K562 (cell line): ENCODE results near the gene NPAS3. TPM values are rescaled to one million over a fixed set of nuclear protein-coding genes. Genes with fewer than 3 reads are reported as not detected.

Experiments used
- ATAC-seq: fragments of 200-7000 bp; cut with Tn5 transposase; 3 replicates; pipeline ENCODE4 v1.9.1; 2020; ENCODE audit warnings: moderate library complexity
- BruUV-seq: library from RNA; stranded (reverse); fragments of 400-500 nt; replicated peaks from 2 replicates; lab custom pipeline; 2021; lab: Mats Ljungman, UMichigan
- CTCF ChIA-PET: fragments of 300-600 bp; formaldehyde crosslinking; extraction: SDS; loops from one replicate; lab custom pipeline; 2021; ENCODE audit warnings: low intra/inter-chr PET ratio; lab: Yijun Ruan, JAX
- POLR2A ChIA-PET: fragments of 300-600, 350-650 bp; sonication (Branson Sonifier 250); formaldehyde crosslinking; extraction: SDS; loops from one replicate; lab custom pipeline; 2021; ENCODE audit warnings: antibody characterized with exemption, inconsistent platforms; lab: Yijun Ruan, JAX
- DNase-seq, 4 experiments: peaks; one replicate each; pipeline versions ENCODE4 v3.0.0 to v3.0.0-alpha.2; 2011 to 2018; ENCODE audit warnings: low spot score in 3 of 4, mixed read lengths in 3 of 4; ENCODE audit errors: extremely low read depth in 1 of 4
- FAIRE-seq: peaks from 2 replicates; lab custom pipeline; 2011; peaks lifted over from hg19 to GRCh38; lab: Jason Lieb, UNC
- H2AFZ ChIP-seq: 2 replicates; pipeline ENCODE4 v1.6.0; 2011; ENCODE audit warnings: low read depth, low read length, control low read depth, inconsistent platforms
- H3K27ac ChIP-seq: fragments of 200-600 bp; 3 replicates; pipeline ENCODE4 v1.8.0; 2011; ENCODE audit warnings: low read depth, mild to moderate bottlenecking, control low read depth, inconsistent platforms, low read length, moderate library complexity, mixed read lengths; ENCODE audit errors: extremely low read depth
- H3K27me3 ChIP-seq, 2 experiments: fragments of 300-600 bp in 1 of 2; 2 replicates in 1 of 2; 3 replicates in 1 of 2; pipeline versions ENCODE4 v1.6.0 to v1.8.0; 2011; ENCODE audit warnings: inconsistent platforms in 2 of 2, low read length in 2 of 2, mild to moderate bottlenecking in 1 of 2, mixed read lengths in 1 of 2, moderate library complexity in 1 of 2; ENCODE audit not compliant: control insufficient read depth in 2 of 2, insufficient read depth in 2 of 2
- H3K36me3 ChIP-seq: fragments of 300-600 bp; 3 replicates; pipeline ENCODE4 v1.8.0; 2011; ENCODE audit warnings: mild to moderate bottlenecking, low read length, inconsistent platforms; ENCODE audit not compliant: control insufficient read depth, insufficient read depth
- H3K4me1 ChIP-seq, 2 experiments: fragments of 200-600 bp in 1 of 2; replicated peaks in 1 of 2; 2 replicates in 1 of 2; 3 replicates in 1 of 2; pipeline versions ENCODE4 v1.5.1 to v1.8.0; 2011; ENCODE audit warnings: inconsistent platforms in 2 of 2, low read length in 2 of 2, mild to moderate bottlenecking in 1 of 2, mixed read lengths in 1 of 2, moderate library complexity in 1 of 2; ENCODE audit not compliant: control insufficient read depth in 2 of 2, insufficient read depth in 2 of 2
- H3K4me2 ChIP-seq: 2 replicates; pipeline ENCODE4 v1.6.1; 2011; ENCODE audit warnings: low read length, control low read depth, inconsistent platforms, mixed read lengths; ENCODE audit not compliant: insufficient read depth
- H3K4me3 ChIP-seq: fragments of 200-600 bp; sonication (generic), shearing (Covaris generic); 2 replicates; pipeline ENCODE4 v1.5.1; 2016; ENCODE audit warnings: control low read depth, inconsistent platforms
- H3K79me2 ChIP-seq: fragments of 200-600 bp; 3 replicates; pipeline ENCODE4 v1.8.0; 2011; ENCODE audit warnings: low read length, inconsistent platforms; ENCODE audit not compliant: control insufficient read depth, insufficient read depth
- H3K9ac ChIP-seq, 2 experiments: 2 replicates each; pipeline versions ENCODE4 v1.6.0 to v1.6.1; 2011; ENCODE audit warnings: low read depth in 2 of 2, low read length in 2 of 2, control low read depth in 1 of 2, inconsistent platforms in 1 of 2, mild to moderate bottlenecking in 1 of 2, mixed read lengths in 1 of 2; ENCODE audit not compliant: insufficient read depth in 1 of 2
- H3K9me1 ChIP-seq: one replicate; pipeline ENCODE4 v1.6.0; 2011; ENCODE audit warnings: inconsistent platforms, mild to moderate bottlenecking, low read length, moderate library complexity; ENCODE audit not compliant: control insufficient read depth, insufficient read depth
- H3K9me3 ChIP-seq: replicated peaks from 2 replicates; pipeline ENCODE4 v1.5.1; 2011; ENCODE audit warnings: low read depth, low read length, inconsistent platforms; ENCODE audit not compliant: control insufficient read depth, insufficient read depth
- H4K20me1 ChIP-seq: replicated peaks from 2 replicates; pipeline ENCODE4 v1.6.1; 2011; ENCODE audit warnings: low read length, inconsistent platforms, mixed read lengths; ENCODE audit not compliant: control insufficient read depth, insufficient read depth
- NFE2L1 ChIP-seq: fragments of 450-650 bp; IDR thresholded peaks from 2 replicates; pipeline ENCODE4 v1.6.1; 2016; ENCODE audit warnings: missing genetic modification characterization, low read depth, mild to moderate bottlenecking, missing compliant biosample characterization, moderate library complexity, borderline replicate concordance
- NRF1 ChIP-seq, 2 experiments: fragments of 450-650 bp; IDR thresholded peaks in 1 of 2; conservative IDR thresholded peaks in 1 of 2; 2 replicates each; pipeline ENCODE4 v1.6.1; 2014; ENCODE audit warnings: mild to moderate bottlenecking in 2 of 2
- SIN3A ChIP-seq, 2 experiments: fragments of 150-350 bp in 1 of 2; IDR thresholded peaks; 2 replicates each; pipeline ENCODE4 v1.6.1; 2011 to 2016; ENCODE audit warnings: borderline replicate concordance in 2 of 2, low read depth in 2 of 2, low read length in 2 of 2, mild to moderate bottlenecking in 2 of 2, moderate library complexity in 2 of 2; ENCODE audit not compliant: control insufficient read depth in 1 of 2
- ZC3H8 ChIP-seq: fragments of 450-650 bp; IDR thresholded peaks from 2 replicates; pipeline ENCODE4 v1.6.1; 2017
- ZNF184 ChIP-seq: sonication (generic); formaldehyde crosslinking; IDR thresholded peaks from 2 replicates; pipeline ENCODE4 v1.5.0; 2020; ENCODE audit warnings: missing genetic modification reagents
- ZNF274 ChIP-seq: IDR thresholded peaks from 2 replicates; pipeline ENCODE4 v1.6.1; 2011; ENCODE audit warnings: low read depth, mild to moderate bottlenecking, low read length, moderate library complexity, borderline replicate concordance
- ZNF764 ChIP-seq: fragments of 250-450 bp; sonication (Bioruptor Pico); IDR thresholded peaks from 2 replicates; pipeline ENCODE4 v1.4.0; 2020; ENCODE audit warnings: low read depth, mild to moderate bottlenecking, moderate library complexity
- ZSCAN32 ChIP-seq: fragments of 450-650 bp; formaldehyde crosslinking; IDR thresholded peaks from 2 replicates; pipeline ENCODE4 v1.4.0; 2020; ENCODE audit warnings: mild to moderate bottlenecking, moderate library complexity
- WGBS: fragments of 100-300 bp; shearing (Covaris generic); methylation state at CpG from one replicate; pipeline ENCODE4 v1.1.6; 2016; ENCODE audit warnings: low coverage, mixed read lengths; ENCODE audit not compliant: insufficient coverage; ENCODE audit errors: missing lambda C conversion rate; 5-methylcytosine and 5-hydroxymethylcytosine counted together
- in situ Hi-C: fragments of 300-500 bp; cut with MboI; formaldehyde crosslinking; loops from 4 replicates; pipeline ENCODE4 v1.15.0; 2018; ENCODE audit warnings: inconsistent platforms, mixed read lengths
- intact Hi-C: fragments of 100-400 bp; cut with micrococcal nuclease; formaldehyde crosslinking; loops from 2 replicates; pipeline ENCODE4 v1.14.2; 2022
- polyA plus RNA-seq, 8 experiments: library from polyadenylated mRNA; depleted of rRNA in 4 of 8; stranded (reverse) in 5 of 8; unstranded in 3 of 8; fragments of >200 nt; fragmentation: Nextera tagmentation in 2 of 8; fragmentation: Illumina TruSeq in 1 of 8; extraction: Ambion mirVana in 2 of 8; extraction: Trizol in 1 of 8; gene quantifications; 2 replicates each; pipeline versions ENCODE4 v1.2.1 to v1.2.3, GENCODE V29; 2011 to 2014; ENCODE audit warnings: inconsistent platforms in 1 of 8, missing spikeins in 1 of 8
- total RNA-seq, 7 experiments: library from RNA; depleted of rRNA in 6 of 7; stranded (reverse); fragments of >200 nt in 6 of 7; fragmentation: Illumina TruSeq in 2 of 7; extraction: Trizol in 2 of 7; gene quantifications; 2 replicates each; pipeline versions ENCODE4 v1.2.1 to v1.2.3, GENCODE V29; 2011 to 2021; ENCODE audit warnings: low replicate concordance in 1 of 7
- TF ChIP-seq, protein P1 (sequence below): fragments of 150-350 bp; IDR thresholded peaks from 2 replicates; pipeline ENCODE4 v1.6.1; 2014; ENCODE audit warnings: low read depth, mild to moderate bottlenecking, low read length, borderline replicate concordance
- TF ChIP-seq, protein P2 (sequence below): fragments of 250-450 bp; sonication (Bioruptor Pico); IDR thresholded peaks from 2 replicates; pipeline ENCODE4 v1.4.0; 2020
- TF ChIP-seq, protein P3 (sequence below), 2 experiments: IDR thresholded peaks in 1 of 2; conservative IDR thresholded peaks in 1 of 2; 2 replicates each; pipeline ENCODE4 v1.6.1; 2016; ENCODE audit warnings: low read depth in 2 of 2, mild to moderate bottlenecking in 1 of 2, missing compliant biosample characterization in 1 of 2, missing genetic modification characterization in 1 of 2, moderate library complexity in 1 of 2

The NPAS3 gene
- total and polyA plus RNA-seq, 9 of the 15 experiments (the other 6 are each of a cell fraction or from before 2014, with no cell fraction given) = 0.04 TPM; not detected in 8

DNA sequence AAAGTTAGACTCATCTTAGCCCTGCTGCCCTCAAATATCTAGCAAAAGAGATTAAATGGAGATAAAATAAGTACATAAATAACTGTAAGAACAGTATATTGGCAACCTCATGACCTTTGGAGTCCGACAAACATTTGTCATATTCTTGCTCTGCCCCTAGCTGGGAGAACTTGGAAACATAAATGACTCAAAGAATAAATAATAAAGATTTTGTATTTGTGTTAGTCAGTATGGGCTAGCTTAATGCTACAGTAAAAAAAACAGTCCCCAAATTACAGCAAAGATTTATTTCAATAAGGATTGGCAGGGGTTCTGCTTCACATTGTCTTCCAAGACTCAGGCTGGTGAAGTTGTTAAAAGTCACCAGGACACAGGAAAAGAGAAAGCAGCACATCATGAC, 791.5 kb downstream of the NPAS3 start:
- DNase-seq (no peak), FAIRE-seq (no peak), ATAC-seq (no peak)
- ChIA-PET POLR2A (no interaction called here), CTCF (no interaction called here)
- H3K79me2 ChIP-seq = no peaks in the 10 kb centered on the region
- no peak overlapping the region for H3K27ac ChIP-seq
- no peak overlapping the region for H3K4me2 ChIP-seq
- no TSS peak for BruUV-seq
- 0% methylated on average over 1 of the region's 1 CpG for WGBS
- intact Hi-C loops (no loop called here), in situ Hi-C loops (no loop called here)
- no peaks in the 10 kb centered on the region for H3K9me3 ChIP-seq
- no peak overlapping the region for H3K9ac ChIP-seq
- peaks cover 0 to 9% of the 10 kb centered on the region in 2 experiments; a peak in 2 of 5 replicates for H3K27me3 ChIP-seq
- H2AFZ ChIP-seq = no peak overlapping the region
- H3K9me1 ChIP-seq = no peaks in the 10 kb centered on the region
- no peak overlapping the region for H3K4me3 ChIP-seq
- H4K20me1 ChIP-seq = no peaks in the 10 kb centered on the region
- no peak for TF ChIP-seq ZSCAN32 (CRISPR knock-in tag)
- TF ChIP-seq SIN3A (IDR thresholded peaks at IDR 0.05; ENCODE audit: borderline replicate concordance in 2 of 2, control insufficient read depth in 1 of 2, low read depth in 2 of 2, low read length in 2 of 2) = no peak
- no peak for TF ChIP-seq ZNF184
- TF ChIP-seq ZNF764 = no peak
- TF ChIP-seq ZNF274 = no peak
- no peak for TF ChIP-seq ZC3H8
- TF ChIP-seq, protein P1, sequence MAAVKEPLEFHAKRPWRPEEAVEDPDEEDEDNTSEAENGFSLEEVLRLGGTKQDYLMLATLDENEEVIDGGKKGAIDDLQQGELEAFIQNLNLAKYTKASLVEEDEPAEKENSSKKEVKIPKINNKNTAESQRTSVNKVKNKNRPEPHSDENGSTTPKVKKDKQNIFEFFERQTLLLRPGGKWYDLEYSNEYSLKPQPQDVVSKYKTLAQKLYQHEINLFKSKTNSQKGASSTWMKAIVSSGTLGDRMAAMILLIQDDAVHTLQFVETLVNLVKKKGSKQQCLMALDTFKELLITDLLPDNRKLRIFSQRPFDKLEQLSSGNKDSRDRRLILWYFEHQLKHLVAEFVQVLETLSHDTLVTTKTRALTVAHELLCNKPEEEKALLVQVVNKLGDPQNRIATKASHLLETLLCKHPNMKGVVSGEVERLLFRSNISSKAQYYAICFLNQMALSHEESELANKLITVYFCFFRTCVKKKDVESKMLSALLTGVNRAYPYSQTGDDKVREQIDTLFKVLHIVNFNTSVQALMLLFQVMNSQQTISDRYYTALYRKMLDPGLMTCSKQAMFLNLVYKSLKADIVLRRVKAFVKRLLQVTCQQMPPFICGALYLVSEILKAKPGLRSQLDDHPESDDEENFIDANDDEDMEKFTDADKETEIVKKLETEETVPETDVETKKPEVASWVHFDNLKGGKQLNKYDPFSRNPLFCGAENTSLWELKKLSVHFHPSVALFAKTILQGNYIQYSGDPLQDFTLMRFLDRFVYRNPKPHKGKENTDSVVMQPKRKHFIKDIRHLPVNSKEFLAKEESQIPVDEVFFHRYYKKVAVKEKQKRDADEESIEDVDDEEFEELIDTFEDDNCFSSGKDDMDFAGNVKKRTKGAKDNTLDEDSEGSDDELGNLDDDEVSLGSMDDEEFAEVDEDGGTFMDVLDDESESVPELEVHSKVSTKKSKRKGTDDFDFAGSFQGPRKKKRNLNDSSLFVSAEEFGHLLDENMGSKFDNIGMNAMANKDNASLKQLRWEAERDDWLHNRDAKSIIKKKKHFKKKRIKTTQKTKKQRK = no peak
- TF ChIP-seq NRF1 (conservative IDR thresholded peaks at IDR 0.05 in 1 of 2, IDR thresholded peaks at IDR 0.05 in 1 of 2) = no peak
- TF ChIP-seq, protein P2, sequence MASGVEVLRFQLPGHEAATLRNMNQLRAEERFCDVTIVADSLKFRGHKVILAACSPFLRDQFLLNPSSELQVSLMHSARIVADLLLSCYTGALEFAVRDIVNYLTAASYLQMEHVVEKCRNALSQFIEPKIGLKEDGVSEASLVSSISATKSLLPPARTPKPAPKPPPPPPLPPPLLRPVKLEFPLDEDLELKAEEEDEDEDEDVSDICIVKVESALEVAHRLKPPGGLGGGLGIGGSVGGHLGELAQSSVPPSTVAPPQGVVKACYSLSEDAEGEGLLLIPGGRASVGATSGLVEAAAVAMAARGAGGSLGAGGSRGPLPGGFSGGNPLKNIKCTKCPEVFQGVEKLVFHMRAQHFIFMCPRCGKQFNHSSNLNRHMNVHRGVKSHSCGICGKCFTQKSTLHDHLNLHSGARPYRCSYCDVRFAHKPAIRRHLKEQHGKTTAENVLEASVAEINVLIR = no peak
- TF ChIP-seq, protein P3, sequence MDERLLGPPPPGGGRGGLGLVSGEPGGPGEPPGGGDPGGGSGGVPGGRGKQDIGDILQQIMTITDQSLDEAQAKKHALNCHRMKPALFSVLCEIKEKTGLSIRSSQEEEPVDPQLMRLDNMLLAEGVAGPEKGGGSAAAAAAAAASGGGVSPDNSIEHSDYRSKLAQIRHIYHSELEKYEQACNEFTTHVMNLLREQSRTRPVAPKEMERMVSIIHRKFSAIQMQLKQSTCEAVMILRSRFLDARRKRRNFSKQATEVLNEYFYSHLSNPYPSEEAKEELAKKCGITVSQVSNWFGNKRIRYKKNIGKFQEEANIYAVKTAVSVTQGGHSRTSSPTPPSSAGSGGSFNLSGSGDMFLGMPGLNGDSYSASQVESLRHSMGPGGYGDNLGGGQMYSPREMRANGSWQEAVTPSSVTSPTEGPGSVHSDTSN (CRISPR knock-in tag; IDR thresholded peaks at IDR 0.05; ENCODE audit: low read depth) = no peak
- TF ChIP-seq, protein P3 (tag; conservative IDR thresholded peaks at IDR 0.05; ENCODE audit: low read depth) = no peak
- no peak for TF ChIP-seq NFE2L1 (tag)
- no peaks in the 10 kb centered on the region for H3K36me3 ChIP-seq
- no peaks in the 10 kb centered on the region for H3K4me1 ChIP-seq
